Loucy (cell line): Measurements from ENCODE around the gene ZNF276.
"Not testable (repeated sequence)": the region's sequence is repeated elsewhere in the genome, so short reads cannot be mapped to it uniquely, and the experiment has no call there.

Experiments used
- H2AFZ ChIP-seq: fragments of 200-600 bp; sonication (generic); 2 replicates; pipeline ENCODE4 v1.6.0; 2016; ENCODE audit warnings: antibody characterized with exemption, mild to moderate bottlenecking, low read length, moderate library complexity
- H3F3A ChIP-seq: fragments of 200-600 bp; 2 replicates; pipeline ENCODE4 v1.6.0; 2016; ENCODE audit warnings: antibody characterized with exemption, low read depth, mild to moderate bottlenecking
- H3K27me3 ChIP-seq: fragments of 200-600 bp; sonication (generic); 2 replicates; pipeline ENCODE4 v1.6.1; 2014; ENCODE audit warnings: low read length, mild to moderate bottlenecking; ENCODE audit not compliant: insufficient read depth, poor library complexity, severe bottlenecking
- H3K36me3 ChIP-seq: fragments of 200-600 bp; sonication (generic); 2 replicates; pipeline ENCODE4 v1.6.1; 2016; ENCODE audit warnings: low read length; ENCODE audit not compliant: insufficient read depth
- H3K4me1 ChIP-seq: fragments of 200-600 bp; sonication (generic); 2 replicates; pipeline ENCODE4 v1.5.1; 2014; ENCODE audit warnings: low read length, mild to moderate bottlenecking; ENCODE audit not compliant: insufficient read depth, poor library complexity, severe bottlenecking
- H3K4me2 ChIP-seq: fragments of 200-600 bp; sonication (generic); 2 replicates; pipeline ENCODE4 v1.6.0; 2014; ENCODE audit warnings: antibody characterized with exemption, low read length, low read depth, mild to moderate bottlenecking; ENCODE audit not compliant: poor library complexity, severe bottlenecking
- H3K4me3 ChIP-seq: fragments of 200-600 bp; sonication (generic); 2 replicates; pipeline ENCODE4 v1.5.1; 2014; ENCODE audit warnings: low read length, mild to moderate bottlenecking, mixed read lengths; ENCODE audit not compliant: poor library complexity, severe bottlenecking
- H3K79me2 ChIP-seq: fragments of 200-600 bp; sonication (generic); 2 replicates; pipeline ENCODE4 v1.6.1; 2014; ENCODE audit warnings: low read length; ENCODE audit not compliant: insufficient read depth
- H3K9ac ChIP-seq: fragments of 200-600 bp; sonication (generic); 2 replicates; pipeline ENCODE4 v1.6.0; 2014; ENCODE audit warnings: mild to moderate bottlenecking, low read depth, low read length, moderate library complexity; ENCODE audit not compliant: poor library complexity, severe bottlenecking
- H3K9me2 ChIP-seq: fragments of 200-600 bp; sonication (generic); replicated peaks from 2 replicates; pipeline ENCODE4 v1.6.1; 2016; ENCODE audit warnings: low read depth, low read length, mixed read lengths
- H3K9me3 ChIP-seq: fragments of 200-600 bp; sonication (generic); 2 replicates; pipeline ENCODE4 v1.6.1; 2014; ENCODE audit warnings: mild to moderate bottlenecking, antibody characterized with exemption, low read length, low read depth; ENCODE audit not compliant: insufficient read depth
- H4K20me1 ChIP-seq: fragments of 200-600 bp; sonication (generic); 2 replicates; pipeline ENCODE4 v1.6.0; 2014; ENCODE audit warnings: antibody characterized with exemption, low read length, mild to moderate bottlenecking; ENCODE audit not compliant: insufficient read depth, poor library complexity, severe bottlenecking
- EZH2phosphoT487 ChIP-seq: fragments of 200-600 bp; IDR thresholded peaks from 2 replicates; pipeline ENCODE4 v1.6.1; 2018; ENCODE audit warnings: antibody characterized with exemption, mild to moderate bottlenecking, moderate library complexity, borderline replicate concordance
- TF ChIP-seq, protein P1 (sequence below): fragments of 200-600 bp; sonication (generic); conservative IDR thresholded peaks from 2 replicates; pipeline ENCODE4 v1.5.1; 2014; ENCODE audit warnings: mild to moderate bottlenecking, antibody characterized with exemption, low read length

Gene ZNF276

GRCh38 chr16:89779231-89779908 is 58.0 kb downstream of the ZNF276 start:
- Histone ChIP-seq H4K20me1 (no peaks in the 10 kb centered on the region), H3K4me3 (no peak overlapping the region), H3K79me2 (no peaks in the 10 kb centered on the region), H3F3A (no peaks in the 10 kb centered on the region), H2AFZ (no peak overlapping the region), H3K4me1 (no peaks in the 10 kb centered on the region), H3K9ac (no peak overlapping the region), H3K27me3 (no peaks in the 10 kb centered on the region), H3K9me3 (no peaks in the 10 kb centered on the region), H3K4me2 (no peak overlapping the region), H3K9me2 (no peaks in the 10 kb centered on the region), H3K36me3 (peaks cover 11% of the 10 kb centered on the region; the same call in 1 of the 2 replicates)
- TF ChIP-seq, protein P1, sequence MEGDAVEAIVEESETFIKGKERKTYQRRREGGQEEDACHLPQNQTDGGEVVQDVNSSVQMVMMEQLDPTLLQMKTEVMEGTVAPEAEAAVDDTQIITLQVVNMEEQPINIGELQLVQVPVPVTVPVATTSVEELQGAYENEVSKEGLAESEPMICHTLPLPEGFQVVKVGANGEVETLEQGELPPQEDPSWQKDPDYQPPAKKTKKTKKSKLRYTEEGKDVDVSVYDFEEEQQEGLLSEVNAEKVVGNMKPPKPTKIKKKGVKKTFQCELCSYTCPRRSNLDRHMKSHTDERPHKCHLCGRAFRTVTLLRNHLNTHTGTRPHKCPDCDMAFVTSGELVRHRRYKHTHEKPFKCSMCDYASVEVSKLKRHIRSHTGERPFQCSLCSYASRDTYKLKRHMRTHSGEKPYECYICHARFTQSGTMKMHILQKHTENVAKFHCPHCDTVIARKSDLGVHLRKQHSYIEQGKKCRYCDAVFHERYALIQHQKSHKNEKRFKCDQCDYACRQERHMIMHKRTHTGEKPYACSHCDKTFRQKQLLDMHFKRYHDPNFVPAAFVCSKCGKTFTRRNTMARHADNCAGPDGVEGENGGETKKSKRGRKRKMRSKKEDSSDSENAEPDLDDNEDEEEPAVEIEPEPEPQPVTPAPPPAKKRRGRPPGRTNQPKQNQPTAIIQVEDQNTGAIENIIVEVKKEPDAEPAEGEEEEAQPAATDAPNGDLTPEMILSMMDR, result no peak
- TF ChIP-seq EZH2phosphoT487, result no peak

GRCh38 chr16:89779909-89780305 is 58.6 kb downstream of the ZNF276 start:
- Histone ChIP-seq H3K36me3 (peaks cover 16% of the 10 kb centered on the region; the same call in 1 of the 2 replicates), H2AFZ (no peak overlapping the region), H3K4me3 (no peak overlapping the region), H3K9me2 (no peaks in the 10 kb centered on the region), H3F3A (no peaks in the 10 kb centered on the region), H3K4me2 (no peak overlapping the region), H3K9ac (no peak overlapping the region), H3K4me1 (no peaks in the 10 kb centered on the region), H3K79me2 (no peaks in the 10 kb centered on the region), H3K27me3 (no peaks in the 10 kb centered on the region), H4K20me1 (no peaks in the 10 kb centered on the region), H3K9me3 (no peaks in the 10 kb centered on the region)
- no peak for TF ChIP-seq EZH2phosphoT487
- TF ChIP-seq, protein P1, result no peak

- no peaks in the 10 kb centered on the region for H3K4me1 ChIP-seq
- no peak overlapping the region for H3K4me2 ChIP-seq
- no peaks in the 10 kb centered on the region for H4K20me1 ChIP-seq
- peaks cover 20% of the 10 kb centered on the region; the same call in 1 of the 2 replicates for H3K36me3 ChIP-seq
- no peak overlapping the region for H2AFZ ChIP-seq
- H3K4me3 ChIP-seq, result no peak overlapping the region
- TF ChIP-seq, protein P1, result no peak
- no peak for TF ChIP-seq EZH2phosphoT487
- H3F3A ChIP-seq, result no peaks in the 10 kb centered on the region
- no peaks in the 10 kb centered on the region for H3K9me3 ChIP-seq
- no peak overlapping the region for H3K9ac ChIP-seq
- H3K9me2 ChIP-seq, result no peaks in the 10 kb centered on the region
- no peaks in the 10 kb centered on the region for H3K27me3 ChIP-seq
- H3K79me2 ChIP-seq, result no peaks in the 10 kb centered on the region
Observed at GRCh38 chr16:89782489-89782888, 61.2 kb downstream of the ZNF276 start.

DNA sequence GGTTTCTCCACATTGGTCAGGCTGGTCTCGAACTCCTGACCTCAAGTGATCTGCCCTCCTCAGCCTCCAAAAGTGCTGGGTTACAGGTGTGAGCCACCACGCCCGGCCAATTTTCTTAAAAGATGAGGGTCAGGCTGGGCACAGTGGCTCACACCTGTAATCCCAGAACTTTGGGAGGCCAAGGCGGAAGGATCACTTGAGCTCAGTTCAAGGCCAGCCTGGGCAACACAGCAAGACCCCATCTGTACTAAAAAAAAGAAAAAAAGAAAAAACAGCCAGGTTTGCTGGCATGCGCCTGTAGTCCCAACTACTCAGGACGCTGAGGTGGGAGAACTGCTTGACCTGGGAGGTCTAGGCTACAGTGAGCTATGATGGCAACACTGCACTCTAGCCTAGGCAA is 62.6 kb downstream of the ZNF276 start:
- not testable (repeated sequence) for H3K27me3 ChIP-seq, H3K4me3 ChIP-seq, H3K79me2 ChIP-seq, H3K9ac ChIP-seq, H3K9me2 ChIP-seq, H3F3A ChIP-seq, H3K4me2 ChIP-seq, H2AFZ ChIP-seq, H3K9me3 ChIP-seq, H3K4me1 ChIP-seq, H4K20me1 ChIP-seq
- H3K36me3 ChIP-seq, result peaks cover 17% of the 10 kb centered on the region; the same call in 1 of the 2 replicates
